Hematopoietic multipotent progenitor cell treated with erythropoietin and hydrocortisone succinate and interleukin-3 and kit ligand, for 8 days (in vitro differentiated cells): ENCODE data around the gene RPL3.
"Not testable (repeated sequence)": the region's sequence is repeated elsewhere in the genome, so short reads cannot be mapped to it uniquely, and the experiment has no call there.

Source experiments
- DNase-seq: peaks from one replicate; pipeline ENCODE4 v3.0.0-alpha.2; 2015

RPL3 gene

DNA sequence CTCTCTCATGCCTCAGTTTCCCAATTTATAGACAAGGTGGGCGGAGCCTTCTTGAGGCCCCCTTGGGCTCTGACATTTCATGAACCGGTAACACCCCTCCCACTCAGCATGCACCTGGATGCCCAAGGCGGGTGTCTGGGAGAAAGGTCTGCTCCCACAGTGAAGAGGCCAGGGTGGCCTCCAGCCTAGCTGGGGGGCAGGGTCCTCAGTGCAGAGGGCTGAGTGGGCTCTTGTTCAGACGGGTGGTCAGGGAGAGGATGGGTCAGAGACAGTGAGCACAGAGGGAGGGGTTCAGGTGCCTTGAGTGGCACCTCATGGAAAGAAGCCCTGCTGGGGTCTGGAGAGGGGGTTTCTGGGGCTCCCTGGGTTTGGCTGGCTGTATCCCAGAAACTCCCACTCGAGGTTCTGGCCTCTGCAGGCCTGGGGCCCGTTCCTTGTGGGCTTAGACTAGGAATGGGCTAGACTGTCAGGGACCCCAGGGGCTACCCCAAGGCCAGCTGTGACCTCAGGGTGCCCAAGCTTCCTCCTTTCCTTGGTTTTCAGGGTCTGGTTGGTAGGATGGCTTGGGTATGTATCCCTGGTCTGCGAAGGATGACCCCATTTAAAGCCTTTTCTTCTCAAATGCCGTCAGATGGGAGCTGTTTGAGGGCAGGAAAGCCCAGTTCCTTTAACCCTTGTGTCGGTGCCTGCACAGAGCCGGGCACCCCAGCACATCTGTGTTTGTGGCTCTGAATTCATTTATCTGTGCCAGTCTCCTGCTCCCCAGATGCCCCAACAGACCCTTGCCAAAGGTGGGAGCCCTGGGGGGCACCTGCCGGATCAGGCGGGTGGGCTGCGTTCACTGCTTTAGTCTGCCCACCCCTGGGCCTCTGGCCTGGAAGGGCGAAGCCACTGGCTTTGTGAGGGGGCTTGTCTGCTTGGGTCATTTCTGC, 31.6 kb upstream of the RPL3 start:
- DNase-seq, result peak; percentile 38

DNA sequence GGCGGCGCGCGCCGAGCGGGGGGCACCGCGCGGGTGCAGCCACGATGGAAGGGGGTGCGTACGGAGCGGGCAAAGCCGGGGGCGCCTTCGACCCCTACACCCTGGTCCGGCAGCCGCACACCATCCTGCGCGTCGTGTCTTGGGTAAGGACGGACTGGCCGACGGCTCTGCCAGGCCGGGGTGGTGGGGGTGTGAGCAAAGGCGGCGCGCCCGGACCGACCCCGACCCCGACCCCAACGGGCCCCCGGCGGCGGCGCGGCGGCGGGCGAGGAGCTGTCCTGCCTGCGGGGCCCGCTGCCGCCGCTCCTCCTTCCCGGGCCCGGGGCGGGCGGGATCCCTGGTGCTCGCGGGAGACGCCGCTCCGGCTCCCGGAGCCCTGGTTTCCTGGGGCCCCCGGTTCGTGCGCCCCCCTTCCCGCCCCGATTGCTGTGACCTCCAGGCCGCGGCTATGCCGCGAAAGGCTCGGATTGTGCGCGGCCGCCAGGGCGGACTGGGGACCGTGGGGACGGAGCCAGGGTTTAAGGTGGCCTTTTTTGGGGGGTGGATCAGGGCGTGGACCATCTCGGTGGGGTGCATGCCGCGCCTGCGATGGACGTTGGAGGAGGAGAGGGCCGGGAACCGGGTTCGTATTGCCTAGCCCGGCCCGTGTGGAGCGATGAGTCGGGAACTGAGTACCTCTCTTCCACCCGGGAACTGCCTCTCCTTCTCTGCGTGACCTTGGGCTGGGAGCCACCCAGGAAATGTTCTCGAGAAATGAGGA, 30.7 kb upstream of the RPL3 start, which contains the start of gene SYNGR1:
Gene SYNGR1 (plus strand): TSS at position 25 of the 760 bp plus-strand sequence. CDS start 20 bp downstream, at position 45.
- DNase-seq, result no peak

DNA sequence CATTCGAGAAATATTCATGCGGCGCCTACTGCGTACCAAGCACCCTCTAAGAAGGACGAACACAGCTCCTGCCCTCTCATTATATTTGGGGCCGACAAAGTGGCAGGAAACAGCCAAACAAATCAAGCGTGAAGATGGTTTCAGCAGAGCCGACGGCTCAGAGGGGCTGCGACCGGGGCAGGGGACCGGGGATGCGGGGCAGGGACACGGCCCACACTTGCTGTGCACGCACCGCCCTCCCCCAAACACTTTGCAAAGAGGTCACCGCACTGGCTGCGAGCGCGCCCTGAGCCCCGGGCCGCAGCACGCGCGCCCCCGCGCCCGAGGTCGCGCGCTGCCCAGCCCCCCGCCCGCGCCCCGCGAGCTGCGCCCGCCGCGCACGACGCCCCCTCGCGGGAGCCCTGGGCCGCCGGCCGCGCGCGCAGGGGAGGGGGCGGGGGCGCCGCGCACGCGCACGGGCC, 30.1 kb upstream of the RPL3 start:
- peak; percentile 52 for DNase-seq

DNA sequence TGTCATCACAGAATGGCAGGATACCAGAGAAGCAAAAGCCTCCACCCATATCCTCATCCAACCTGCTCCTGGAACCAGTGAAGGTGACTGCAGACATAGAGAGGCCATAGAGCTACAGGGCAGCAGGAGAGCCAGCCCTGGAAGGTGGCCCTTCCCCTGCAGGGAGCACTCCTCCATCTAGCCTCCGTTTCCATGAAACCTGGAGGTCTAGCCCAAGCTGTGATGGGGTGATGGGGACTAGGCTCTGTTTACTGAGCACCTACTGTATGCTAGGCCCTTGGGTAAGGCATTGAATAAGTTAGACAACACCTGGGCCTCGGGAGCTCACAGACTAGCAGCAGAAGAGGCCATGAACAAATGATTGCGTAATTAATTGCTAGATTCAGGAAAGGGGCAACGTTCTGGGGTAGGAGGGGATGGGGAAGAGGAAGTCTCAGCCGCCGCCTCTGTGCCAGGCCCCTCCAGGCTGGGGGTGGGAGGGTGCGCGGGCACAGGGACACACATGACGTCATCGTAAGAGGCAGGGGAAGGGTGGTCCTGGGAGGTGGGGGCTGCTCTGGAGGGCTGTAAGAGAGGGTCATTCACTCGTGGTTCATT, 29.6 kb upstream of the RPL3 start:
- DNase-seq, result peak; percentile 49

DNA sequence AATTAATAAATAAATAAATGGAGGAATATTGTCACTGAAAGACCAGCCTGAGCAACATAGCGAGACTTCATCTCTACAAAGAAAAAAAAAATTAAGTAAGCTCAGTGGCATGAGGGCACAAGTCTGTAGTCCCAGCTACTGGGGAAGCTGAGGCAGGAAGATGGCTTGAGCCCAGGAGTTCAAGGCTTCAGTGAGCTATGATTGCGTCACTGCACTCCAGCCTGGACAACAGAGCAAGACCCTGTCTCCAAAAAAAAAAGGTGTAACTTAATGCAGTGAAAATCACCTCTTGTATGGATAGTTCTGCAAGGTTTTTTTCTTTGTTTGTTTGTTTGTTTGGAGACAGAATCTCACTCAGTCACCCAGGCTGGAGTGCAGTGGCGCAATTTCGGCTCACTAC, 25.8 kb upstream of the RPL3 start:
- no peak for DNase-seq

DNA sequence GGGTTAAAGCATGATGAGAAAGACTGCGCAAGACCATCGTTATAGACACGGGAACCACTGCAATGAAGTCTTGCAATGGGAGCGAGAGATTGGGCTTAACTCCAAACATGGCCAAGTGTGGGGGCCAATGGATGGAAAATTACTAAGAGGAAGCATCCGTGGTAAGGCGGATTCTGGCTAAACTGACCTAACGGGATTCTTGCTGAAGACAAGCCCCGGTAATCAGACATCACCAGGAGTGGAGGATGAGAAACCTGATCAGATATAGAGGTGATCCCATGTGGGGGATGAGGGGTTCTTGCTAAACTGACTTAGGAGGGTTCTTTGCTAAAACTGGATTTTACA, 24.6 kb upstream of the RPL3 start:
- no peak for DNase-seq

DNA sequence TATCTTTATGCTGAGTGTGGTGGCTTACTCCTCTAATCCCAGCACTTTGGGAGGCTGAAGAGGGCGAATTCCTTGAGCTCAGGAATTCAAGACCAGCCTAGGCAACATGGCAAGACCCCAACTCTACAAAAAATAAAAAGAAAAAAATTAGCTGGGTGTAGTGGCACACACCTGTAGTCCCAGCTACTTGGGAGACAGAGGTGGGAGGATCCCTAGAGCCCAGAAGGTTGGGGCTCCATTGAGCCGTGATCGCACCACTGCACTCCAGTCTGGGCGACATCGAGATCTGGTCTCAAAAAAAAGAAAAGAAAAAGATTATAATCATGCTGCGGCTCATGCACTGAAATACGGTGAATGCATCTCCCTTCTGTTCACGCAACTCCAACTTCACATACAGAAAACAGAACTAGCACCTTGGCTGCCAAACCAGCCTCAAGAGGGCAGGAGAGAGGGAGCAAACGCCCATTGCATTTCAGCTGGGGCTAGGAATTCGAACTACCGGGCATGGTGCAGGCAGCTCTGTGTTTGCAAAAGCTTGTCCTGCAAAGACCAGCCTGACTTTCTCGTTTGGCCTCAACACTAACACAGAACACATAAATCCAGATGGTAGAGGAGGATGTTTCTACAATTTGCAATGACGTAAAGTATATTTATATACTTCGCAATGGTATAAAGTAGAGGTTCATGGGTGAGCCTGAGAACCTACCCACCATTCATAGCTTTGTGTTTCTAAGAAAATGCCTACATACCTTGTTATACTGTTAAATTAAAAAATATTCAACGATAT, 24.0 kb upstream of the RPL3 start:
- DNase-seq, result peak; percentile 87

DNA sequence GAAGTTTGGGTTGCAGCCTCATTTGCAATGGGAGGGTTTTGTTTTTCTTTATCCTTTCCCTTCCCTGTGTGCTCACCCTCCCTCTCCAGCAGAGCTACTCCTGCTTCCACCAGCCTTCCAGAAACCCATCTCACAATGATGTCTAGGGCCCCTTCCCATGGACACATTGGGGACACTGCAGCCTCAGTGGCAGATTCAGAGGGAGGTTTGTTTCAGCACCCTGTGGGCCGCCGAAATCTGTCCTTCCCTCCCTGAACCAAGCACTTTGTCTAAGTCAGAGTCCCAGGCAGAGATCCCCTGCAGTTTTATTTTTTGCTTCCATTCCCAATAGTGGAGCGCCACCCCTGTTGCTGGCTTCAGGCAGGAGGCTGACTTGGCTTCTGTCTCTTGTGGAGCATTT, 21.8 kb upstream of the RPL3 start:
- no peak for DNase-seq

DNA sequence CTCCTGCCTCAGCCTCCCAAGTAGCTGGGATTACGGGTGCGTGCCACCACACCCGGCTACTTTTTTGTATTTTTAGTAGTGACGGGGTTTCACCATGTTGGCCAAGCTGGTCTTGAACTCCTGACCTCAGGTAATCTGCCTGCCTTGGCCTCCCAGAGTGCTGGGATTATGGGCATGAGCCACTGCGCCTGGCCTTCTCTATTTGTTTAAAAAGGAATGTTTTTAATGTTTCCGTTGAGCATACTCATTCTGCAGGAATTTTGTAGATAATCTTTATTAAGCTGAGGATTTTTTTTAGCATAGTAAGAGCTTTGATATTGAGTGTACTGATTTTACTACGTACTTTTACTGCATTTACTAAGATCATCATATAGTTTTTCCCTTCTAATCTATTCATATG, 20.4 kb upstream of the RPL3 start:
- DNase-seq, result not testable (repeated sequence)

DNA sequence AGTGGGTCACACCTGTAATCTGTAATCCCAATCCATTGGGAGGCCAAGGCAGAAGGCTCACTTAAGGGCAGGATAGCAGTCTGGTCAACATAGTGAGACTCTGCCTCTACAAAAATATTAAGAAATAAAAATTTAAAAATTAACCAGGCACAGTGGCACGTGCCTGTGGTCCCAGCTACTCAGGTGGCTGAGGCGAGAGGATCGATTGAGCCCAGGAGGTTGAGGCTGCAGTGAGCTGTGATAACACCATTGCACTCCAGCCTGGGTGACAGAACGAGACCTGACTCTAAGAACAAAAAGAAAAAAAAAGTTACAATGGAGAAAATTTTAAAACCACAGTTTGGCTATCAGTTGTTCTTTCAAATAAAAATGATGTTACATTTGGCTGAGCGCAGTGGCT, 17.0 kb upstream of the RPL3 start:
- DNase-seq, result no peak

DNA sequence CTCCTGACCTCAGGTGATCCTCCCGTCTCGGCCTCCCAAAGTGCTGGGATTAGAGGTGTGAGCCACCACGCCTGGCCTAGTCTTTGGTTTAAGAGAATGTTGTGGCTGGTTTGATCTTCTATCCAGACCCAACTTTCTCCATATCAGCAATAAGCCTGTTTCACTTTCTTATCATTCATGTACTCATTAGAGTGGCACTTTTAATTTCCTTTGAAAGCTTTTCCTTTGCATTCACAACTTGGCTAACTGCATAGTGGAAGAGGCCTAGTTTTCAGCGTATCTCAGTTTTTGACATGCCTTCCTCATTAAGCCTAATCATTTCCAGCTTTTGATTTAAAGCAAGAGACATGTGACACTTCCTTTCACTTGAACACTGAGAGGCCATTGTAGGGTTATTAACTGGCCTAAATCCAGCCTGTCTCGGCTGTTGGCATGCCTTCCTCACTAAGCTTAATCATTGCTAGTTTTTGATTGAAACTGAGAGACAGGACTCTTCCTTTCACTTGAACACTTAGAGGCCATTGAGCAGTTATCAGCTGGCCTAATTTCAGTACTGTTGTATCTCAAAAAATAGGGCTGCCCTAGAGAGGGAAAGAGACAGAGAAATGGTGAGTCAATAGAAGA, 13.1 kb upstream of the RPL3 start:
- DNase-seq, result peak; percentile 35

DNA sequence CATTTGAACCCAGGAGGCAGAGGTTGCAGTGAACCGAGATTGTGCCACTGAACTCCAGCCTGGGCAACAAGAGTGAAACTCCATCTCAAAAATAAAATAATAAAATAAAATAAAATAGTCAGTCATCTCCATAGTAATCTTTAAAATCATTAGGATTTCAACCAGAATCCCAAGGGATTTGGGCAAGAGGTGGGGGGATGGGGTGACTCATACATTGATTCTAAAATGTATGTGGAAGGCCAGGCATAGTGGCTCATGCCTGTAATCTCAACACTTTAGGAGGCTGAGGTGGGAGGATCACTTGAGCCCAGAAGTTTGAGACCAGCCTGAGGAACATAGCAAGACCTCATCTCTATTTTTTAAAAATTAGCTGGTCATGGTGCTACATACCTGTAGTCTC, 11.1 kb upstream of the RPL3 start:
- DNase-seq, result not testable (repeated sequence)

DNA sequence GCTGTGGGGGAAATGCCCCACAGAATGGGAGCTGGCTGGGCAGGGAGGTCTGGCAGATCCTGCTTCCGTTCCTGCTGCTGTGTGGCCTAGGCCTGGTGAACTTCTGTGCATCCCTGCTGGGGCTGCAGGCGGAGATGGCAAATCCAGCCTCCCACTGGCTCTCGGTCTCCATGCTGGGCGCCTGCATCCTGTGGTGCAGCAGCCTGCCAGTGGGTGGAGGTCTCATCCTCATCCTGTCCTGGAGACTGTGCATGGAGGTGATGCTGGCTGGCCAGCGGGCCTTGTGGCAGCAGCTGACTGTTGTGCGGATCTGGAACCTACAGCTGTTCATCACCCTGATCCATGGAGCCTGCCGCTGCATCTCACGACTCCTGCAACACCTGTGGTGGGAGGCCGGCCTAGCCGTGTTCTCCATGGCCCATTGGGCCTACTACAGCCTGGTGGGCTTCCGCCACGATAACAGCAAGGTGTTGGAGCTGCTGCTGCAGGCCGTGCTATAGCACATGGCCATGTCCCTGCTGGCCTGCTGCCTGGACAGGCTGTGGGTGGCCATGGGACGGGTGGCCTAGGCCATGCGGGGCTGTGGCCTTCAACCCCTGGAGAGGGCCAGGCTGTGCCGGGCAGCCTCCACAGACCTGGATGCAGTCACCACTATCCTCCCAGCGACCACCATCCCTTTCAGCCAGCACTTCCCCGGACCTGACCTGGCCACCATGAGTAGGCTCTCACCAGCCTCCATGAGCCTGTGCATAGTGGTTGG, 8.8 kb upstream of the RPL3 start:
- DNase-seq, result no peak

DNA sequence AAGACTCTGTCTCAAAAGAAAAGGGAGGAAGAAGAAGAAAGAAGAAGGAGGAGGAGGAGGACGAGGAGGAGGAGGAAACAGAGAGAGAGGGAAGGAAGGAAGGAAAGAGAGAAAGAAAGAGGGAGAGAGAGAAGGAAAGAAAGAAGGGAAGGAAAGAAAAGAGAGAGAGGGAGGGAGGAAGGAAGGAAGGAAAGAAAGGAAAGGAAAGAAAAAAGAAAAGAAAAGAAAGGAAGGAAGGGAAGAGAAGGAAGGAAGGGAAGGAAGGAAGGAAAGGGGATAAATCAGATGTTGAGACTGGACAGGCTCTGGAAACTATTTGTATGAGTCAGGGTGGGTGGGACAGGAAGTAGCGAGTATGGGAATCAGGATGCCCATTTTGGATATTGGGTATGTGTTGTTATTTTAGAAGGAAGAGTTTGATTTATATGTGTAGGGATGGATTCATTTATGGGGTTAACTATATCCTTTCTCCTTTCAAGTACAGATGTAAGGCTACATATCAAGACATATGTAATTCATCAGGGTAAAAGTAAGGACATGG, 6.0 kb upstream of the RPL3 start:
- no peak for DNase-seq

DNA sequence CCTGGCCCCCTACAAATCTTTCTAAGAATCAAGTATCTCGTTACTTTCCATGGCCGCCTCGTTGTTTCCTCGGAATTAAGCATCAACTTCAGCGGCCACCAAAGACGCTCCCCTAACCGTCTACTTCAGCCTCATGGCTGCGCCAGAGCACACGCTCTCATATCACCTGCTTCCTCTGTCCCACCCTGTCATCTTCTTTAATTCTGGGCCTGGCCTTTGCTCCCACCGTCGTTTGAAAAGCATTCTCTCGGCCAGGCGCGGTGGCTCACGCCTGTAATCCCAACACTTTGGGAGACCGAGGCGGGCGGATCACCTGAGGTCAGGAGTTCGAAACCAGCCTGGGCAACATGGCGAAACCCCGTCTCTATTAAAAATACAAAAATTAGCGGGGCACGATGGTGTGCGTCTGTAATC, 1.2 kb upstream of the RPL3 start:
- peak; percentile 17 for DNase-seq

DNA sequence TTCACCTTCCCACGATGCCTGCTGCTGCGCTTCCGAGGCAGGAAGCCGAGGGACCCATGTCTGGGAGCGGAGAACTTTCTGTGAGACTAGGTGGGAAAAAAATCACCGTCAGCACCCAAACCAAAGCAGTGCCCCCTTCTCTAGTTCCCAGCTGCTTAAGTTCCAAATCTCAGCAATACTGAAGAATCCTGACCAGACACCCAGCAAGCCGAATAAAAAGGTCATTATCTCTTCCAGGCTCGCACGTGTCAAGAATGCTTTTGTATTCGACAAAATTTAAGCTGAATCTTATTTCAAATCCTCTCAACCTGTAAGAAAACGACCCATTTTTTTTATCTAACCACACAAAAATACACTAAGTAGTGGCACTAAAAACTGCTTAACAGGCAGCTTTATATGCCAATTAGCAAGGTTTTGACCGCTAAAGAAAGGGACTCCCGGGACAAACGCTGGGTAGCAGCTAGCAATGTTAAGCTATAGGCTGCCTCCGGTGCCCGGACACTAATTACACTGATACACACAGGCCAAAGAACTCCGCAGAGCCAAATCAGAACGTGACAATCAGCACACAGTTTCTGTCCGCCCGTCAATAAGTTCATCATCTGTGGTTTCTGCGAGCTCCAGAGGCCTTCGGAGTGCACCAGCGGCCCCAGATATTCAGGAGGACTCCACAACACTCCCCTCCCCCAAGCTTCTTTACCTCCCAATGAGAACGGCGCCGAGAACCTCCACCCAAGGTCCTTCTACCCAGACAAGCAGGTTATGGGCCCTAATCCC, 728 bp downstream of the RPL3 start:
- DNase-seq, result no peak

DNA sequence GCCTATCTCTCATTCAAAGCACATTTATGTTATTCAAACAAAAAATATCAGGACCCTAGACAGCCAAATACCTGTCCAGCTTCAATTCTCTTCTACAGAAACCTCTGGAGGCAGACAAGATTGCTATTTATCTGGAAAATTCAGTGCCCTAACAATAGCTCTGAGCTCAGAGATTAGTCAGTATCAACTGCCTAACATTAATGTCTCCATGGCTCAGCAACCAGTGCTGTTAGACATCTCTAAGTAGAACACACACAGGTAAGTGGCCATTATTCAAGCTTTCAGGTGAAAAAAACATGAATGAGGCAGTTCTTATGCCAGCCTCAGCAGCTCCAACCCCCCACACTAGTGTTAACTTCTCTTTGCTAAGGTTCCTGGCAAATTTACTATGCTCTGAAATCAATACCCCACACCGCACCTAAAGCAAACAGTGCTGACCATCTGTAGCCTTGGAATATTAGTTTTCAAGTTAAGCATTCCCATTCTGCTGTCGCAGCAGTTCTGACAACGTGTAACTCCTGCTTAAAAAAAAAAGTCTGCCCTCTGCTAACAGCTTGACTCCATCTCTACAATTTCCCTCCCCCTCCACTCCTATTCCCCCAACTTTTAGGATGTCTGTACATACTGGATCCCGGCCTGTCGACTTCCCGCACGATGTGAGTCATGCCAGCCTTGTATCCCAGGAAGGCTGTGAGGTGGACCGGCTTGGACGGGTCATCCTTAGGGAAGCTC, 1.5 kb downstream of the RPL3 start:
- peak; percentile 13 for DNase-seq

DNA sequence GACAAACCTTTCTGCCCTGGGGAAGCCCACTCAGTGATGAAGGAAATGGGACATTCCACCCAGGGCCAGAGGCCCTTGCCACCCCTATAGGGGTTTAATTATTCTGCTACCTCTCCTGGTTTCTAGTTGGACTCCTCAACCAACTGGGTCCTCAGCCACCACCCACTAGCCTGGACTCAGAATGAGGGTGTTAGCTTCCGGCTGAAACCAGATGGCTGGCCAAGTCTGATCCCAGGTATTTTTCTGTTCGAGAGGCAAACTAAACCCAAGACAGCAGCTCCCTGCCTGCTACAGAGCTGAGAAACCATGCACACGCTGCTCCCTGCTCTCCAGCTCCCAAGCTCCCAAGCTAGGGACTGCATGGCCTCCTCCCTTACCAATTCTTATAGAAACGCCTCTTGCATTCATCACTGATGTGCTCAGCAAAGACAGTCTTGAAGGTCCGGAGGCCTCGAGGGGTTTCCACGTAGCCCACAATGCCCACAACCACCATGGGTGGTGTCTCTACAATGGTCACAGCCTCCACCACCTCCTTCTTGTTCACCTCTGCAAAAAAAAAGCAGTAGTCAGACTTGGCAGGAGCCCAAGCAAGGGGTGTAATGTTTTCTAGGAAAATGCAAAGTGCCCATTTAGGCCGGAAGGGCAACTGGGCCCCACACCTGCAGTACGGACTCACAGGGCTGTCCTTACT, 2.2 kb downstream of the RPL3 start:
- peak; percentile 80 for DNase-seq
